ENCODE measurements around the gene ABHD16A. TPM values are rescaled to one million over a fixed set of nuclear protein-coding genes. Genes with fewer than 3 reads are reported as not detected.
A peak's percentile ranks its signal among the peaks of the same experiment; 100 is the strongest.

ABHD16A gene
- total and polyA plus RNA-seq, 2 of the 13 experiments (the other 11 are each of a cell fraction or from before 2014, with no cell fraction given) = 43.5 to 45.4 TPM

DNA sequence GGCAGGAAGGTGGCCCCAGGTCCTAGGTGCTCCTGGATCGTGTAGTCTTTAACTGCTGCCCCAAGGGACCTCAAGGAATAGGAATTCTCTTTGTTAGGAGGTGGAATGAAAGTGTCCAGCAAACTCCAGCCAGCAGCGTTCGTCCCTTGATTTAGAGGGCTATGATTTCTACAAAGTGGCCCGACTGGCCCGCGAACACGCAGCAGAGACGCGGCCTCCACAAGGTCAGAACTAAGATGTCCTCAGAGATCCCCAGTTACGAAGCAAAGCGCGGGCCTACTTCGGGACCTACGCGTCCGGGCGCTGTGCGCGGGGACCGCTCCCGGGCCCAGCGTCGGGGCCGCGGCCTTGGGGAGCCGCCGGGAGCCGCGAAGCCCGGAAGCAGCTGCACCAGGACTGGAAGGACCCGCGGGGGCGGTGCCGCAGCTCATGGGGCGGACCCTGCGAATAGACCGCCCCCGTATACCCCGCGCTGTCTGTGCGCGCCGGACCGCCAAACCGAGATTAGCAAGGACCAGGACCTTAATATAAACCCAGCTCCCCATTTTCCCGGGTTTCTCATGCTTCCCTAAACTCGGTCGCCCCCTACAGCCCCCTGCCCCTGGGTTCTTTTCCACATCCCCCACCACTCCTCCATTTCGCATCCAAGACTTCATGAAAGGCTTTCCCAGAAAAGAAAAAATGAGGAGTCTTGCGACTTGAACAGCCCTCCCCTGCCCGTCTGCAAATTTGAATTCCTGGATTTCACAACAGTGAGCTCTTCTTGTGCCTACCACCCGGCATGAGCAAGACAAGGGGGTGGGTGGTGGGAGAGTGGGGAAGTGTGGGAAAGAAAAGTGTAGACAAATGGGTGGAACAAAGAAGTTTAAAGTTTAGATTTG lies 42.5 kb downstream of the ABHD16A start, which contains the start of gene C6orf47 (continued):
- TF ChIP-seq, protein P1, sequence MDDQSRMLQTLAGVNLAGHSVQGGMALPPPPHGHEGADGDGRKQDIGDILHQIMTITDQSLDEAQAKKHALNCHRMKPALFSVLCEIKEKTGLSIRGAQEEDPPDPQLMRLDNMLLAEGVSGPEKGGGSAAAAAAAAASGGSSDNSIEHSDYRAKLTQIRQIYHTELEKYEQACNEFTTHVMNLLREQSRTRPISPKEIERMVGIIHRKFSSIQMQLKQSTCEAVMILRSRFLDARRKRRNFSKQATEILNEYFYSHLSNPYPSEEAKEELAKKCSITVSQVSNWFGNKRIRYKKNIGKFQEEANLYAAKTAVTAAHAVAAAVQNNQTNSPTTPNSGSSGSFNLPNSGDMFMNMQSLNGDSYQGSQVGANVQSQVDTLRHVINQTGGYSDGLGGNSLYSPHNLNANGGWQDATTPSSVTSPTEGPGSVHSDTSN (CRISPR knock-in tag; IDR thresholded peaks at IDR 0.05; ENCODE audit: borderline replicate concordance) = peak; percentile 92
- TF ChIP-seq POLR2A (IDR thresholded peaks at IDR 0.05; ENCODE audit: insufficient read depth in 1 of 2, low read depth in 2 of 2, low read length in 2 of 2) (peak in 1 of 2 experiments; percentile 59; a peak in 1 of 4 replicates), ZNF232 (CRISPR knock-in tag; IDR thresholded peaks at IDR 0.05; ENCODE audit: borderline replicate concordance) (peak; percentile 90; the same call in 1 of the 2 replicates), ZNF441 (CRISPR knock-in tag; IDR thresholded peaks at IDR 0.05; ENCODE audit: borderline replicate concordance) (peak; percentile 36; the same call in 1 of the 2 replicates), CAMTA2 (CRISPR knock-in tag; IDR thresholded peaks at IDR 0.05; ENCODE audit: borderline replicate concordance) (peak; percentile 97; the same call in 1 of the 2 replicates), KDM6A (CRISPR knock-in tag; IDR thresholded peaks at IDR 0.05; ENCODE audit: low read depth) (no peak), ZNF430 (CRISPR knock-in tag; IDR thresholded peaks at IDR 0.05) (peak; percentile 59; the same call in 1 of the 2 replicates), ZBTB7B (CRISPR knock-in tag; IDR thresholded peaks at IDR 0.05) (peak; percentile 84), HOXA3 (CRISPR knock-in tag; IDR thresholded peaks at IDR 0.05) (peak; percentile 84), TBL1XR1 (IDR thresholded peaks at IDR 0.05; ENCODE audit: borderline replicate concordance, low read length, partially characterized antibody) (no peak), ZNF761 (CRISPR knock-in tag; conservative IDR thresholded peaks at IDR 0.05) (peak; percentile 81), ZNF30 (CRISPR knock-in tag; IDR thresholded peaks at IDR 0.05) (no peak), JUN (CRISPR knock-in tag; IDR thresholded peaks at IDR 0.05) (no peak), GPN1 (CRISPR knock-in tag; IDR thresholded peaks at IDR 0.05; ENCODE audit: borderline replicate concordance) (no peak), ETV6 (CRISPR knock-in tag; conservative IDR thresholded peaks at IDR 0.05) (peak; percentile 36; the same call in 1 of the 2 replicates), ZNF234 (CRISPR knock-in tag; conservative IDR thresholded peaks at IDR 0.05) (peak; percentile 74; the same call in 1 of the 2 replicates), TOPORS (CRISPR knock-in tag; IDR thresholded peaks at IDR 0.05) (peak; percentile 86; the same call in 1 of the 2 replicates), EZH2 (conservative IDR thresholded peaks at IDR 0.05; ENCODE audit: low read depth, low read length) (no peak), SCMH1 (CRISPR knock-in tag; IDR thresholded peaks at IDR 0.05; ENCODE audit: borderline replicate concordance) (no peak), GTF3A (CRISPR knock-in tag; conservative IDR thresholded peaks at IDR 0.05) (no peak)
- TF ChIP-seq, protein P2, sequence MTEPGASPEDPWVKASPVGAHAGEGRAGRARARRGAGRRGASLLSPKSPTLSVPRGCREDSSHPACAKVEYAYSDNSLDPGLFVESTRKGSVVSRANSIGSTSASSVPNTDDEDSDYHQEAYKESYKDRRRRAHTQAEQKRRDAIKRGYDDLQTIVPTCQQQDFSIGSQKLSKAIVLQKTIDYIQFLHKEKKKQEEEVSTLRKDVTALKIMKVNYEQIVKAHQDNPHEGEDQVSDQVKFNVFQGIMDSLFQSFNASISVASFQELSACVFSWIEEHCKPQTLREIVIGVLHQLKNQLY (CRISPR knock-in tag; IDR thresholded peaks at IDR 0.05) = no peak
- TF ChIP-seq, protein P3, sequence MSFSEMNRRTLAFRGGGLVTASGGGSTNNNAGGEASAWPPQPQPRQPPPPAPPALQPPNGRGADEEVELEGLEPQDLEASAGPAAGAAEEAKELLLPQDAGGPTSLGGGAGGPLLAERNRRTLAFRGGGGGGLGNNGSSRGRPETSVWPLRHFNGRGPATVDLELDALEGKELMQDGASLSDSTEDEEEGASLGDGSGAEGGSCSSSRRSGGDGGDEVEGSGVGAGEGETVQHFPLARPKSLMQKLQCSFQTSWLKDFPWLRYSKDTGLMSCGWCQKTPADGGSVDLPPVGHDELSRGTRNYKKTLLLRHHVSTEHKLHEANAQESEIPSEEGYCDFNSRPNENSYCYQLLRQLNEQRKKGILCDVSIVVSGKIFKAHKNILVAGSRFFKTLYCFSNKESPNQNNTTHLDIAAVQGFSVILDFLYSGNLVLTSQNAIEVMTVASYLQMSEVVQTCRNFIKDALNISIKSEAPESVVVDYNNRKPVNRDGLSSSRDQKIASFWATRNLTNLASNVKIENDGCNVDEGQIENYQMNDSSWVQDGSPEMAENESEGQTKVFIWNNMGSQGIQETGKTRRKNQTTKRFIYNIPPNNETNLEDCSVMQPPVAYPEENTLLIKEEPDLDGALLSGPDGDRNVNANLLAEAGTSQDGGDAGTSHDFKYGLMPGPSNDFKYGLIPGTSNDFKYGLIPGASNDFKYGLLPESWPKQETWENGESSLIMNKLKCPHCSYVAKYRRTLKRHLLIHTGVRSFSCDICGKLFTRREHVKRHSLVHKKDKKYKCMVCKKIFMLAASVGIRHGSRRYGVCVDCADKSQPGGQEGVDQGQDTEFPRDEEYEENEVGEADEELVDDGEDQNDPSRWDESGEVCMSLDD (CRISPR knock-in tag; IDR thresholded peaks at IDR 0.05; ENCODE audit: borderline replicate concordance) = peak; percentile 92
- TF ChIP-seq, protein P4, sequence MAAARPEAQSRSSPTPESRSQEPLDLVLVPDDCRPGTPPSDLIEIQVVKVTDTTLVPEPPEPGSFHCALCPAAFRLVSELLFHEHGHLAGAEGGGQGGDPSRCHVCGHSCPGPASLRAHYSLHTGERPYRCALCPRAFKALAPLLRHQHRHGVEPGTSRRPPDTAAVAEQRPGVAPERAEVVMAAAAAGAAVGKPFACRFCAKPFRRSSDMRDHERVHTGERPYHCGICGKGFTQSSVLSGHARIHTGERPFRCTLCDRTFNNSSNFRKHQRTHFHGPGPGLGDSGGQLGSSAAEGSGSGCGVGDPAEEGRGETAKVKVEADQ (CRISPR knock-in tag; IDR thresholded peaks at IDR 0.05; ENCODE audit: borderline replicate concordance) = peak; percentile 75; the same call in 1 of the 2 replicates
- TF ChIP-seq, protein P5, sequence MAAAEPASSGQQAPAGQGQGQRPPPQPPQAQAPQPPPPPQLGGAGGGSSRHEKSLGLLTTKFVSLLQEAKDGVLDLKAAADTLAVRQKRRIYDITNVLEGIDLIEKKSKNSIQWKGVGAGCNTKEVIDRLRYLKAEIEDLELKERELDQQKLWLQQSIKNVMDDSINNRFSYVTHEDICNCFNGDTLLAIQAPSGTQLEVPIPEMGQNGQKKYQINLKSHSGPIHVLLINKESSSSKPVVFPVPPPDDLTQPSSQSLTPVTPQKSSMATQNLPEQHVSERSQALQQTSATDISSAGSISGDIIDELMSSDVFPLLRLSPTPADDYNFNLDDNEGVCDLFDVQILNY (CRISPR knock-in tag; conservative IDR thresholded peaks at IDR 0.05) = 0 out of 2 replicates have a peak, but pooled peaks have one; percentile 53
